Measurements from ENCODE around the gene NCOA4.
"Not testable (repeated sequence)": the region's sequence is repeated elsewhere in the genome, so short reads cannot be mapped to it uniquely, and the experiment has no call there.

Gene NCOA4

DNA sequence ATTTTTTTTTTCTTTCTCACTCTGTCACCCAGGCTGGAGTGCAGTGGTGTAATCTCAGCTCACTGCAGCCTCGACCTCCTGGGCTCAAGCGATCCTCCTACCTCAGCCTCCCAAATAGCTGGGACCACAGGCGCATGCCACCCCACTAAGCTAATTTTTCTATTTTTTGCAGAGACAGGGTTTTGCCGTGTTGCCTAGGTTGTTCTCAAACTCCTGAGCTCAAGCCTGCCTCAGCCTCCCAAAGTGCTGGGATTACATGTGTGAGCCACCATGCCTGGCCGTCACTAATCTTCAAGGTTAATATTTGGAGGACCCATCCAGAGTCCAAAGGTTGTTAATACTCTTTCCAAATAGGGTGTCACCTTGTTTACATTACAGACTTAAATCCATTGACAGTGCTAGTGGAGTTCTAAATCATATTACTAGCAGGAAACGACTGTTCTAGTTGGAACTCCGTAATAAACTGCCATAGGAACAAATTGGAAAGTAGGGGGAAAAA lies 28.2 kb downstream of the NCOA4 start:
- H3K4me1 ChIP-seq; H3K9me3 ChIP-seq; DNase-seq (ENCODE audit: low spot score in 2 of 2); H3K4me3 ChIP-seq; in situ Hi-C loops (cut with MboI; ENCODE audit: low sequenced_read_pairs); H3K27me3 ChIP-seq (ENCODE audit: low read depth): not testable (repeated sequence)
- peaks cover 86% of the 10 kb centered on the region for H3K36me3 ChIP-seq (replicated peaks)

GRCh38 chr10:46001187-46001756 lies 29.2 kb downstream of the NCOA4 start:
- Histone ChIP-seq H3K4me1 (no peaks in the 10 kb centered on the region; the same call in 1 of the 2 replicates), H3K27me3 (ENCODE audit: low read depth) (no peaks in the 10 kb centered on the region), H3K36me3 (replicated peaks) (peaks cover 80% of the 10 kb centered on the region), H3K4me3 (no peak overlapping the region), H3K9me3 (no peaks in the 10 kb centered on the region)
- no peak for DNase-seq (ENCODE audit: low spot score in 2 of 2)
- in situ Hi-C loops (cut with MboI; ENCODE audit: low sequenced_read_pairs) = no loop called here

DNA sequence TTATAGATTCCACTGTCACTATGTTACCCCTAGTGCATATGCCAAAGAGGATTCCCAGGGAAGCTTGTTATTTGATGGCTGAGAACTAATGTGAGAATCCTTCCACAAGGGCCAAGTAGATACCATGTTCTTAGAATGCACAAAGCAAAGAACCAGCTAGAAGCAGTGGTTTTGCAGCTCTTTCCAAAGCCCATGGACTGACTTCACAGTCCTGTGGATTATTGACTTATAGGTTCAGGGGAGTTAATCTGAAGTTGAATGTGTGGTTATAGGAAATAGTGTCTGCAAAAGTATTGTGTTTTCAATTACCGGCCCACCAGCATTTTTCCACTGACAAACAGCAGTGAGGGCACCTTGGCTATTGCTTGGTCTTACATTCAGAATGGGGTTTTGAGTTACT lies 29.9 kb downstream of the NCOA4 start:
- Histone ChIP-seq H3K4me1 (no peaks in the 10 kb centered on the region; the same call in 1 of the 2 replicates), H3K9me3 (no peaks in the 10 kb centered on the region), H3K27me3 (ENCODE audit: low read depth) (no peaks in the 10 kb centered on the region), H3K4me3 (no peak overlapping the region), H3K36me3 (replicated peaks) (peaks cover 72% of the 10 kb centered on the region)
- in situ Hi-C loops (cut with MboI; ENCODE audit: low sequenced_read_pairs) = no loop called here
- DNase-seq (ENCODE audit: low spot score in 2 of 2) = no peak

- H3K9me3 ChIP-seq; in situ Hi-C loops (cut with MboI; ENCODE audit: low sequenced_read_pairs); DNase-seq (ENCODE audit: low spot score in 2 of 2); H3K4me1 ChIP-seq; H3K27me3 ChIP-seq (ENCODE audit: low read depth); H3K4me3 ChIP-seq: not testable (repeated sequence)
- H3K36me3 ChIP-seq (replicated peaks) = peaks cover 66% of the 10 kb centered on the region
Measured at GRCh38 chr10:45999955-46000354, 30.5 kb downstream of the NCOA4 start.

DNA sequence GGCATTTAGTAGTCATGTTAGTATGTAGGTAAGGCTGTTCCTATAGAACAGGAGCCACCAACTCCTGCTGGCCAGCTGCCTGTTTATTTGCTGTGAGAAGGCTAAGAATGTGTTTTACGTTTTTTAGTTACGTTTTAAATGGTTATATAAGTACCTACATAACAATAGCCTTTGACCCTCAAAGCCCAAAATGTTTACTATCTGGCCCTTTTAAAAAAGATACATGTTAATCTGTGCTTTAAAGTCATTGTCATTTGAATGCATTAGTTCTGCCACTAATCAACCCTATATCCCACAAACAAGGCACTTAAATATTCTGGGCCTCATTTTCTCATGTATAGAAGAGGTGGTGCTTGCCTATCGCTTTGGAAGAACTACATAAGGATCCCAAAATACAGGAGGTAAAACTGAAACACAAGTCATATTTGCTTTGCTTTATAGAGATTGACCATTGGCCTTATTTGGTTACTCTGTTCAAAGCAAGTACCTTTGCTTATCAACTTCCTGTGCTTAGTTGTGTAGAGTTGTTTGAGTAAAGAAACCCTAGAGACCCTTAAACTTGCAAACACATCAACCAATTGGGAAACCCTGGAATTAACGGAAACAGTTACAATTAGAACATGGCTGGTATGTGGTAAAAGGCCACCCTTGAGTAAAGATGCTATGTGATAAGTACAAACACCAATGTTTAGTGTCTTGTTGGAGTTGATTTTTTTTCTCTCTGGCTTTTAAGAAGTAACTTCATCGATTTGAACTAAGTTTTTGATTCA lies 32.2 kb downstream of the NCOA4 start:
- in situ Hi-C loops (cut with MboI; ENCODE audit: low sequenced_read_pairs) = no loop called here
- peaks cover 51% of the 10 kb centered on the region for H3K36me3 ChIP-seq (replicated peaks)
- no peak for DNase-seq (ENCODE audit: low spot score in 2 of 2)
- no peaks in the 10 kb centered on the region; the same call in 1 of the 2 replicates for H3K4me1 ChIP-seq
- H3K9me3 ChIP-seq = no peaks in the 10 kb centered on the region
- no peaks in the 10 kb centered on the region for H3K27me3 ChIP-seq (ENCODE audit: low read depth)
- H3K4me3 ChIP-seq = no peak overlapping the region

GRCh38 chr10:45997557-45997956 lies 32.9 kb downstream of the NCOA4 start:
- Histone ChIP-seq H3K27me3 (ENCODE audit: low read depth) (no peaks in the 10 kb centered on the region), H3K4me1 (no peaks in the 10 kb centered on the region; the same call in 1 of the 2 replicates), H3K4me3 (no peak overlapping the region), H3K9me3 (no peaks in the 10 kb centered on the region), H3K36me3 (replicated peaks) (peaks cover 47% of the 10 kb centered on the region)
- DNase-seq (ENCODE audit: low spot score in 2 of 2) = no peak
- in situ Hi-C loops (cut with MboI; ENCODE audit: low sequenced_read_pairs) = no loop called here

GRCh38 chr10:45985590-45985989 lies 44.8 kb downstream of the NCOA4 start:
- in situ Hi-C loops (cut with MboI; ENCODE audit: low sequenced_read_pairs) = not testable (repeated sequence)

DNA sequence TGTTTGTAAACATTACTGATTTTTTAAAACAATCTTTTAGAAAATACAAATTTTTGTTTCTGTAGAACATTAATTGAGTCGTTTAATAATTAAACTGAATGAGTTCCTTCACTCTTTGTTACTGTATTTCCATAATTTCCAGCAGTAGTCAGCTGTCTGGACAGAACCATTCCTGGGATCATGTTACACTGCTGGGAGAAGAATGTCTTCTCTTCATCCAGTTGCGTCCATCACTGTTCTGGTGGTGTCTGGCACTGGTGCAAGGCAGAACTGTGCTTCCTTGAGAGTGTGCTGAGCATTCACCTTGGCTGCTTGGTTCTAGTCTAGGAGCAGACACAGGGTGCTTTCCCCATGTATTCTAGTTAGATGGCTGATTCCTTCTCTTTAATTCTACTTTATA lies 46.0 kb downstream of the NCOA4 start:
- H3K4me3 ChIP-seq; H3K9me3 ChIP-seq; in situ Hi-C loops (cut with MboI; ENCODE audit: low sequenced_read_pairs); DNase-seq (ENCODE audit: low spot score in 2 of 2); H3K27me3 ChIP-seq (ENCODE audit: low read depth); H3K4me1 ChIP-seq: not testable (repeated sequence)
- H3K36me3 ChIP-seq (replicated peaks) = peaks cover 16% of the 10 kb centered on the region

More at GRCh38 chr10:45985590-45985989, 44.8 kb downstream of the NCOA4 start:
- not testable (repeated sequence) for H3K27me3 ChIP-seq (ENCODE audit: low read depth); DNase-seq (ENCODE audit: low spot score in 2 of 2); H3K4me3 ChIP-seq; H3K4me1 ChIP-seq; H3K9me3 ChIP-seq
- H3K36me3 ChIP-seq (replicated peaks) = peaks cover 19% of the 10 kb centered on the region

- in situ Hi-C loops (cut with MboI; ENCODE audit: low sequenced_read_pairs); H3K4me3 ChIP-seq; H3K4me1 ChIP-seq; H3K27me3 ChIP-seq (ENCODE audit: low read depth); H3K9me3 ChIP-seq: not testable (repeated sequence)
- H3K36me3 ChIP-seq (replicated peaks) = peaks cover 11% of the 10 kb centered on the region
- DNase-seq (ENCODE audit: low spot score in 2 of 2) = peak; percentile 34 to 41
Measured at GRCh38 chr10:45983538-45984186, 46.8 kb downstream of the NCOA4 start.

DNA sequence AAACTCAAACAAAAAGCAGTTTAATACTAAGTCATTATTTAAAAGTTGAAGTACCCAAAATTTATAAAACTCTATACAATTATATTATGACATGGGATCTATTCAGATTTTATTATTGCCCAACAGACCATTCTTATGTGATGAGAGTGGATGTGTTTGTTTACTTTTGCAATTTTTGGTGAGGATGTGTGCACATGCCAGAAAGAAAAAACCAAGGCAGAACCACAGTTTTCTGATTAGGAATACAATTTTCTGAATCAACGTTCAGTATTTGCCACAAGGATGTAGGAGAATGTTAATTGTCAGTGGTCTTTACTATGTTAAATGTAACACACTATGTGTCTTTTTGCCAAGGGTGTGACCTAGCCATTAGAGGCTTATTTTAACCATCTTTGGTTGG lies 49.1 kb downstream of the NCOA4 start:
- DNase-seq (ENCODE audit: low spot score in 2 of 2); H3K4me1 ChIP-seq; in situ Hi-C loops (cut with MboI; ENCODE audit: low sequenced_read_pairs); H3K36me3 ChIP-seq (replicated peaks); H3K9me3 ChIP-seq; H3K4me3 ChIP-seq; H3K27me3 ChIP-seq (ENCODE audit: low read depth): not testable (repeated sequence)

- H3K4me3 ChIP-seq; H3K9me3 ChIP-seq; DNase-seq (ENCODE audit: low spot score in 2 of 2); H3K36me3 ChIP-seq (replicated peaks); H3K27me3 ChIP-seq (ENCODE audit: low read depth); in situ Hi-C loops (cut with MboI; ENCODE audit: low sequenced_read_pairs); H3K4me1 ChIP-seq: not testable (repeated sequence)
Measured at GRCh38 chr10:45978554-45978953, 51.9 kb downstream of the NCOA4 start.

DNA sequence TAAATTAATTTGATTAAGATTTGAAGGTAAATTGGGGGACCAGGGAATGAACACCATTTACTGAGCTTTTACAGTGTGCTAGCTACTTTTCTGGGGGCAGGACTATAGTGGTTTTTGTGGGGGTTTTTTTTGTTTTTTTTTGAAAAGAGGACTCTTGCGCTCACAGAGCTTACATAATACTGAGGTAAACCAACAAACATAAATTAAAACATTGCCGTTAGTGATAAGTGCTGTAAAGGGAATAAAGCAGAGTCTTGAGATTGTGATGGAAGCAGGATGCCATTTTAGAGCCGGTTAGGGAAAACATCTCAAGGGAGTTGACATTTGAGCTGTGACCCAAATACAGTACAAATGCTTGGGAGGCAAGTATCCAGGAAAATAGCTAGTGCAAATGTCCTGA lies 56.4 kb downstream of the NCOA4 start:
- H3K4me1 ChIP-seq; H3K9me3 ChIP-seq; H3K4me3 ChIP-seq; H3K27me3 ChIP-seq (ENCODE audit: low read depth); H3K36me3 ChIP-seq (replicated peaks); DNase-seq (ENCODE audit: low spot score in 2 of 2); in situ Hi-C loops (cut with MboI; ENCODE audit: low sequenced_read_pairs): not testable (repeated sequence)

- peak overlapping the region; percentile 81 for H3K4me3 ChIP-seq
- H3K9me3 ChIP-seq; DNase-seq (ENCODE audit: low spot score in 2 of 2); H3K27me3 ChIP-seq (ENCODE audit: low read depth); H3K4me1 ChIP-seq; H3K36me3 ChIP-seq (replicated peaks); in situ Hi-C loops (cut with MboI; ENCODE audit: low sequenced_read_pairs): not testable (repeated sequence)
Measured at GRCh38 chr10:45972813-45973169, 57.6 kb downstream of the NCOA4 start.

- H3K9me3 ChIP-seq; in situ Hi-C loops (cut with MboI; ENCODE audit: low sequenced_read_pairs); H3K36me3 ChIP-seq (replicated peaks); H3K4me1 ChIP-seq; H3K27me3 ChIP-seq (ENCODE audit: low read depth): not testable (repeated sequence)
- peak within 1 kb of the TSS; percentile 81 for H3K4me3 ChIP-seq
- DNase-seq (ENCODE audit: low spot score in 2 of 2) = peak; percentile 58 to 88
Measured at GRCh38 chr10:45972106-45972812, 58.2 kb downstream of the NCOA4 start, which contains the start of gene TIMM23. TSS of gene TIMM23 (plus strand) at chr10:45972489. CDS start at chr10:45972625, 136 bp downstream.

Data from HAP-1 (cell line).